HG02759 (cell line): ENCODE data around the gene SPATA45.
A peak's percentile ranks its signal among the peaks of the same experiment; 100 is the strongest.
"Not testable (repeated sequence)": the region's sequence is repeated elsewhere in the genome, so short reads cannot be mapped to it uniquely, and the experiment has no call there.

Experiments used
- ATAC-seq: cut with Tn5 transposase; IDR thresholded peaks from one replicate; pipeline ENCODE4 v1.9.1; 2021; ENCODE audit warnings: mild to moderate bottlenecking, moderate library complexity; ENCODE audit not compliant: unreplicated experiment

SPATA45 gene

GRCh38 chr1:212847549-212847948, at the start of gene SPATA45:
Gene SPATA45, minus strand, starts transcription at chr1:212847649. Its CDS starts 11,500 bp downstream, at chr1:212836149.
- no peak for ATAC-seq

- ATAC-seq: no peak
Observed at GRCh38 chr1:212892108-212892507, 44.7 kb upstream of the SPATA45 start.

GRCh38 chr1:212884592-212884991, 37.1 kb upstream of the SPATA45 start:
- no peak for ATAC-seq

- ATAC-seq: no peak
Observed at GRCh38 chr1:212879947-212880690, 32.7 kb upstream of the SPATA45 start.

GRCh38 chr1:212878418-212878817, 31.0 kb upstream of the SPATA45 start:
- ATAC-seq: no peak

GRCh38 chr1:212873518-212873917, 26.1 kb upstream of the SPATA45 start:
- peak; percentile 84 for ATAC-seq

- no peak for ATAC-seq
Observed at GRCh38 chr1:212871976-212872375, 24.5 kb upstream of the SPATA45 start.

GRCh38 chr1:212867192-212867591, 19.7 kb upstream of the SPATA45 start:
- ATAC-seq: no peak

- no peak for ATAC-seq
Observed at GRCh38 chr1:212864201-212864600, 16.8 kb upstream of the SPATA45 start.

- ATAC-seq: not testable (repeated sequence)
Observed at GRCh38 chr1:212863345-212863744, 15.9 kb upstream of the SPATA45 start.

GRCh38 chr1:212862111-212862690, 14.8 kb upstream of the SPATA45 start:
- ATAC-seq: no peak

GRCh38 chr1:212860713-212861581, 13.5 kb upstream of the SPATA45 start:
- no peak for ATAC-seq

- peak; percentile 10 for ATAC-seq
Observed at GRCh38 chr1:212858461-212859265, 11.2 kb upstream of the SPATA45 start.

- peak; percentile 98 for ATAC-seq
Observed at GRCh38 chr1:212857992-212858460, 10.6 kb upstream of the SPATA45 start, which contains the start of gene FLVCR1. Gene FLVCR1, plus strand, starts transcription at chr1:212858275. Its CDS starts 178 bp downstream, at chr1:212858453.

GRCh38 chr1:212856755-212857154, 9.3 kb upstream of the SPATA45 start:
- ATAC-seq: no peak

GRCh38 chr1:212853658-212854057, 6.2 kb upstream of the SPATA45 start:
- no peak for ATAC-seq

GRCh38 chr1:212852105-212852688, 4.7 kb upstream of the SPATA45 start:
- no peak for ATAC-seq

GRCh38 chr1:212844521-212844920, 2.9 kb downstream of the SPATA45 start:
- ATAC-seq: not testable (repeated sequence)

- no peak for ATAC-seq
Observed at GRCh38 chr1:212838145-212838544, 9.3 kb downstream of the SPATA45 start.
